Right lobe of liver (tissue), 4 donors: ENCODE results near the gene UPF1.

Source experiments
- CTCF ChIP-seq, 4 donors: fragments of 200-600 bp in 3 of 4; fragments of 450-650 bp in 1 of 4; IDR thresholded peaks; one replicate each; pipeline versions ENCODE4 v1.5.1 to v1.8.0; 2016 to 2022; ENCODE audit warnings: antibody characterized with exemption in 4 of 4, mild to moderate bottlenecking in 2 of 4
- POLR2A ChIP-seq: fragments of 450-650 bp; IDR thresholded peaks from one replicate; pipeline ENCODE4 v1.6.1; 2017; ENCODE audit warnings: antibody characterized with exemption, mild to moderate bottlenecking
- donor health status: DM: no; HTN: no; CAD: no.
- donor health status: DM: no; HTN: no; CAD: no.
- donor health status: DM: no; HTN: yes; CAD: no.

- TF ChIP-seq POLR2A (no peak), CTCF (IDR thresholded peaks at IDR 0.05) (no peak)
Measured at GRCh38 chr19:18876865-18877264, 45.1 kb downstream of the UPF1 start.
